HPDE6-E6E7 (cell line): ENCODE measurements around the gene CNOT10.
"Not testable (repeated sequence)": the region's sequence is repeated elsewhere in the genome, so short reads cannot be mapped to it uniquely, and the experiment has no call there.

Source experiments
- DNase-seq: peaks from one replicate; pipeline ENCODE4 v3.0.0; 2011; ENCODE audit warnings: missing footprints; ENCODE audit errors: extremely low spot score

The CNOT10 gene

DNA sequence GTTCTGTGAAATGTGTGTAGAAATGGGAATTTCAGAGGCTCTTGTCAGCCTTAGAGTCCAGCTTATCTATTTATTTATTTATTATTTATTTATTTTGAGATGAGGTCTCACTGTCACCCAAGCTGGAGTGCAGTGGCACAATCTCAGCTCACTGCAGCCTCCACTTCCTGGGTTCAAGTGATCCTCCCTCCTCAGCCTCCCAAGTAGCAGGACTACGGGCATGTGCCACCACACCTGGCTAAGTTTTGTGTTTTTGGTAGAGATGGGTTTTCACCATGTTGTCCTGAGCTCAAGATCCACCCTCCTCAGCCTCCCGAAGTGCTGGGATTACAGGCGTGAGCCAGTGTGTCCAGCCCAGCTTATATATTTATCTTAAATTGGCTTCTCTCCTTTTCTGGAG, 11.5 kb downstream of the CNOT10 start:
- no peak for DNase-seq

- DNase-seq: no peak
Observed at GRCh38 chr3:32698506-32698905, 13.5 kb downstream of the CNOT10 start.

- no peak for DNase-seq
Observed at GRCh38 chr3:32699429-32699828, 14.4 kb downstream of the CNOT10 start.

DNA sequence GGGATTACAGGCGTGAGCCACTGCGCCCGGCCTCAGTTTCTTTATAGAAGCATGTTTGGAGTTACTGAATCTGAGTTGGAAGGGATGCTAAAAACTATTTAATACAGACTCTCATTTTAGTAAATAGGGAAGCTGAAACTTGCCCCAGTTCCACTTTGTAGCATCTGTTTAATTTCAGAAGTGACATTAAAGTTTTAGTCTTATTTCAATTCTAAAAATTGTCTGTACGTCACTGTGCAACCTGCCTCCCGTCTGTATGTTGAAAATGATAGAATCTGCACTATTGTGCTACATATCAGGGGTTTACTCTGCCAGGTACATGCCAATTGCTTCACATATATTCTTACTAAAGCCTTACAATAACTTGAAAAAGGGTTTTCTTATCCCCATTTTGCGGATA, 15.3 kb downstream of the CNOT10 start:
- no peak for DNase-seq

DNA sequence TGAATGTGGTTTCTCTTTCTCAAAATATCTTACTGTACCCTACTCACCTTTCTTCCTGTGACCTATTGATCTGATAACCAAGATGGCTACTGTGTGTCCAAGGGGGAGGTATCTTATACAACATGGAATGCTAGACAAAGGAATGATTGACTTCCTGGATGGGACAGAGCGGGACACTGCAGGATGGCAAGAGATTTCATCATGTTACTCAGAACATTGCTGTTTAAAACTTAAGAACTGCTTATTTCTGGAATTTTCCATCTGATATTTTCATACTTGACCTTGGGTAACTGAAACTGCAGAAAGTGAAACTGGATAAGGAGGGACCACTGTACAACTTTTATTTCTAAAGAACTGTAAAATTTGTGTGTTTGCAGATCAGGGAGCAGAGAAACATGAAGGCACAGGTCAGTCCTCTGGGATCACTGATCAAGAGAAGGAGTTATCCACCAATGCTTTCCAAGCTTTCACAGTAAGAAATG, 18.5 kb downstream of the CNOT10 start:
- DNase-seq: no peak

DNA sequence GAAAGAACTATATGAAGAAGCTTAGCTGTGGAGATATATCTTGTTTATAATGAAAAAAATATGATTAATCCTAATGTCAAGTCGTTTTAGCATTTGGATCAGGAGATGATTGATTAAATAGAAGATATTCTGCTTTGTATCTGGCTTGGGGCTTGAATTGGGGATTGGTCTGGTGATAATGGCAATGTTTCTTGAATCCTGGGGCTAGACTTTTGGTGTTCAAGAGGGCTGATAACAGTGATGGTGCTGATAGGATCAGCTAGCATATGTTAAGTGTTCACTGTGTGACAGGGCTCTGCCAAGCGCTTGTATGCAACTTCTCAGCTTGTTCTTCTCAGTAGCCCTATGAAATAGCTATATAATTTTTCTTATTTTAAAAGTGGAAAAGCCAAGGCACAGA, 20.2 kb downstream of the CNOT10 start:
- no peak for DNase-seq

DNA sequence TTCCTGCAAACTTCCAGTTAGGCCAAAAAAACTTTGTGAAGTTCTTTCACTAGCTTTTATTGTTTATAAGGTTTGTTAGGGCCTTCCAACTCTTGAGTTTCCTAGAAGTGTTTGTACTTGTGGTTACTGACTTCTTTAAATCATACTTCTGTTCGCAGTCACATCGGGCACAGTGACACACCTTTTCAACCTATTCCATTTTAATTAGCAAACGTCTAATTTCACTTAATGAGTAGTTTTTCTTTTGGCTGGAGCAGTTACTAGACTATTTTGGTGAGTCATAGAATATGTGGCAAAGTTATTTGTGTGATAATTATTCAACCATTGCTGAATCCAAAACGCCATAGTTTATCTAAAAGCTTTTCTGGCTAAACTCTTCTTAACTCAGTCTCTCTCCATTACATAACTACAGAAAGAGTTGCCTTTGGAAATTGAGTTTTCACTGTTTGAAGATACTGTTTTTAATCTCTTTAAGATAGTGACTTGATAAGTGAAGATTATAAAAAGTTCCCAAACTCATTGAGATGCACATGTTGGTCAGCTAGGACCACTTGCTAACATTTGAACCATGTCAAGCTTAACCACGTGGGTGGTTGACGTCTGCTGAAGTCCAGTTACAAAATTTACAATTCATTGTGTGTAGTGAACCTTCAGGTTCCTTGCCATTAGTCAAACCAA, 21.5 kb downstream of the CNOT10 start:
- no peak for DNase-seq

DNA sequence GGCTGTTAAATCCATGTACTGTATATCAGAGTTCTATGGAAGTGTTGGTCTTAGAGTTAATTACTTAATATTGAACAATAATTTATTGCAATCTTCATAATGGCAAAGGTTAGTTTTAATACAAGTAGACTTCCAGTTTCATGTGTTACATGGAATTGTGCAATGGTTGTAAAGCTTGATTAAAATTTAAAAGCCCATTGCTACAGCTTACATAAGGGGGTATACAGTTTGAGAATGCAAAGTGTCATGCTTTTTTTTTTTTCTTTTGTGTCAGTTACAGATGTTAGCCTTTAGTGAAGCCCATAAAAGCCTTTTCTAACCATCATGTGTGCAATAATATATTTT, 22.0 kb downstream of the CNOT10 start:
- no peak for DNase-seq

DNA sequence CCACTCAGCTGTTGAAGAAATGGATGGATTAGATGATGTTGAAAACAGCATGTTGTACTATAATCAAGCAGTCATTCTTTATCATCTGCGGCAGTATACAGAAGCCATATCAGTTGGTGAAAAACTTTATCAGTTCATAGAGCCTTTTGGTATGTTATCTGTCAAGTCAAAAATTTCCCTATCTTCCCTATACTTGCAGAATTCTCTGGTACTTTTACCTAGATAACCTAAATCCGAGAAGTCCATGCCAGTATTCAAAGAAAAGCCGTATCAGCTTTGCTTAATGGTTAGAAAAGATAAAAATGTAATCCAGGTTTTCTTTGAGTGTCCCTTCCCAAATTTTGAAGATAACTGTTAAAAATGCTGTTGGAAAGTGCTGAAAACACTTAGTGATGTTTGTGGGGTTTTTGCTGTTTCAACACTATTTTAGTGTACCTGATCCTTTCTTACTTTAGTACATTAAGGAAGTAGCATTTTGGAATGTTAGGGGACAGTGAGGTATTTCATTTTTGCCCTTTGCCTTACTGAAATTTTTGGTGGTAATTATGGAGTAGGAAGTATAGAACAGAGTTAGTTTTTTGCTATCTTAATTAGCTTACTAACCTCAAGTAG, 23.8 kb downstream of the CNOT10 start:
- no peak for DNase-seq

GRCh38 chr3:32709346-32709745, 24.4 kb downstream of the CNOT10 start:
- DNase-seq: no peak

- no peak for DNase-seq
Observed at GRCh38 chr3:32712506-32713055, 27.6 kb downstream of the CNOT10 start.

GRCh38 chr3:32713181-32713580, 28.2 kb downstream of the CNOT10 start:
- no peak for DNase-seq

- DNase-seq: no peak
Observed at GRCh38 chr3:32719335-32719734, 34.3 kb downstream of the CNOT10 start.

- no peak for DNase-seq
Observed at GRCh38 chr3:32719931-32720330, 34.9 kb downstream of the CNOT10 start.

GRCh38 chr3:32725721-32726120, 40.7 kb downstream of the CNOT10 start:
- no peak for DNase-seq

- DNase-seq: no peak
Observed at GRCh38 chr3:32733631-32734229, 48.7 kb downstream of the CNOT10 start.

DNA sequence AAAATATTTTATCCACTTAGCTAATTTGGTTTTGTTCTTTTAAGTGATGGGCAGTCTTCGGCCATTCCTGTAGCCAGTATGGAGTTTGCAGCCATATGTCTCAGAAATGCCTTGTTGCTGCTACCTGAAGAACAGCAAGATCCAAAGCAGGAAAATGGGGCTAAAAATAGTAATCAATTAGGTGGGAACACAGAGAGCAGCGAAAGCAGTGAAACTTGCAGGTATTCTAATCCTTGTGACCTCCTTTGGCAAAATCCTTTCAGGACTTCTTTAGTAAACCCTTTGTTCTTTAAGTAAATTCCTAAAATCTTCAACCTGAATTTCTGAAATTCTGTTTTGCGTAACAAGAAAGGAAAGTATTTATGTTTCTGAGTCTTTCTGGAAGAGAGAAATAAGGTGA, 49.8 kb downstream of the CNOT10 start:
- DNase-seq: no peak

- DNase-seq: not testable (repeated sequence)
Observed at GRCh38 chr3:32743470-32743869, 58.5 kb downstream of the CNOT10 start.

DNA sequence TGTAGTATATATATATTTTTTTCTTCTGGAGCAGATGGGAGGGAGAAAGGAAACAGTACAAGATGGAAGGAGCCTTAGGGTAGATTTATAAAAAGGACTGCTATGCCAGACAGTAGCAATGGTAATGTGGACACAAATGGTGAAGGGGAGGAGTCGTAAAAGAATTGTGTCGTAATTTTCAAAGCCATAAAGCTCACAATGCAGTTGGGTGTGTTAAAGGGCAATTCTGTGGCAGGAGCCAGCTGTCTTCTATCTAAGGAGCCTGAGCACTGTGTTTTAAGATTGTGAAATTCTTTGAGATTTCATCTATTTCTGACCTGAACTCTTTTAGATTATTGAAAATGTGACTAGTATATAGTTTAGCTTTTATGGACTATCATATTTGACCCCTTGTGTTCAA, 58.9 kb downstream of the CNOT10 start:
- no peak for DNase-seq

DNA sequence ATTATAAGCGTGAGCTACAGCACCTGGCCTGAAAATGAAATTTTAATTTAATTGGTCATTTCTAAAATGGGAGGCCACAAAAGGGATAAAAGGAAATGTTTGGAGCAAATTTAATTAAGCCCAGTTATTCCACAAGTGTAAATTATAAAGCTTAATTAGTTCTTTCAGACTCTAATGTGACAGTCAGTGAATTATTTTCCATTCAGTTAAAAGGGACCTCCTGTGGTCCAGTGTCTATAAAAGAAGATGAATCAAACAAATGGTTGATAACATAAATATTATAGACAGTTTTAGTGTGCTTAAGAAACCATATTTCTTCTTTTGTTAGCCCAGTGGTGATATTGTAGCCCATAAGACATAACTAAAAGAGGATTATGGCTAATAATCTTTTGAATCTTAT, 66.4 kb downstream of the CNOT10 start:
- DNase-seq: no peak

DNA sequence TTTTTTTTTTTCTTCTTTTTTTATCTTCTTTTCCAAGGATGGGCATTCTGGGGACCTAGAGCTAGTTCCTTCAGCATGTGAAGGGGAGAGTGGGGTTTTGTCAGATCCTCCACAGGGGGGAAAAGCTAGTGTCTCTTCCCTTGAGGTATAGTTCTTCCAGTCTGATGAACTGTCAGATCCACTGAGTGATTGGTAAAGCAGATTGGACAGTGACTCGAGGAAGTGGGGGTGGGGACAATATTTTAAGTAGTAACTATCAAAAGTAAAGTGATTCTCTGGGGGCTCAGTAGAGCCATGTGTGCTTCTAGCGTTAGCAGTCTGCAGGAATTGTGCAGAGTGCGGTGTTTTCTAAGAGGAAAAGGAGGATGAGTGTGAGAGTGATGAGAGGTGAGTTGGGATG, 70.8 kb downstream of the CNOT10 start:
- DNase-seq: no peak

DNA sequence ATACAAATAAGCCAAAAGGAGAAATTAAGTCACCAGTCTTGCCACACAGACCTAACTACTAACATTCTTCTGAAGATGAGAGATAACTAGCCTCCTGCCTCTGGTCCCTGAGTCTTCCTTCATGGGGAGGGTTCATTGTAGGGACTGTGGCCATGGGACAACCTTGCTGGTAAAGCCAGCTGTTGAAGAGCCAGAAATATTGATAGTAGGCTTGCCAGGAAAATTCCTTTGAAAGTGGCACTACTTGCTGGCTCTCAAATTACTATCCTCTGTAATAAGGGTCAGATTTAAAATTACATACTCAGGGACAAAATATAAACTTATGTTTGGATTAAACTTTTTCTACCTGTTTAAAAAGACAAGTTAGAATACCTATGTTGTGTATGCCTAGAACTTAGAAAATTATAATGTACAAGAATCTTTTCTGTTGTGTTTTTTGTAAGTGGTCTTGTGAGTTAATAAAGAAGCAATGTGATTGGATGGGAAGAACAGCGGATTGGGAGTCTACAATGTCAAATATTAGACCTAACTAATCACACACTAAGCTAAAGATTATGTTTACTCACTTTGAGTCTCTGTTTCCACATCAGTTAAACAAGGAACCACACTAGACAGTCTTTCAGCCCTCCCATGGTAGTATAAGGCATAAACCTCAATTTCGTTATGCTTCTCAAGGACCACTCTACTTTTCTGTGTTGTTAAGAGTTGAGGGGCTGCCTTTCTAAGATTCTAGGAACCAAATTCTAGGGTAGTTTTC, 72.8 kb downstream of the CNOT10 start:
- DNase-seq: no peak
